ENCODE measurements around the gene FILIP1L.

DNA sequence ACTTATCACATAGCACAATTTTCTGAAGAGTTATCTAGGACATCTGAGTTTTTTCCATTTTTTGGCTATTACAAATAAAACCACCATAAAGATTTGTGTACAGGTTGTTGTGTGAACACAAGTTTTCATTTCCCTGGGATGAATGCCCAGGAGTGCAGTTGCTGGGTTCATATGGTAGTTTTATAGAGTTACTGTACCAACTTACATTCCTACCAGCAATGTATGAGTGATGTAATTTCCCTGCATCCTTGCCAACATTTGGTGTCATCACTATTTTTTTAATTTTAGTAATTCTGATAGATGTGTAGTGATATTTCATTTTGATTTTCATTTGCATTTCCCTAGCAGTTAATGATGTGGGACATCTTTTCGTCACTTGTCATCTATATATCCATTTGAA is 20.5 kb downstream of the FILIP1L start:
- TF ChIP-seq, protein P1, sequence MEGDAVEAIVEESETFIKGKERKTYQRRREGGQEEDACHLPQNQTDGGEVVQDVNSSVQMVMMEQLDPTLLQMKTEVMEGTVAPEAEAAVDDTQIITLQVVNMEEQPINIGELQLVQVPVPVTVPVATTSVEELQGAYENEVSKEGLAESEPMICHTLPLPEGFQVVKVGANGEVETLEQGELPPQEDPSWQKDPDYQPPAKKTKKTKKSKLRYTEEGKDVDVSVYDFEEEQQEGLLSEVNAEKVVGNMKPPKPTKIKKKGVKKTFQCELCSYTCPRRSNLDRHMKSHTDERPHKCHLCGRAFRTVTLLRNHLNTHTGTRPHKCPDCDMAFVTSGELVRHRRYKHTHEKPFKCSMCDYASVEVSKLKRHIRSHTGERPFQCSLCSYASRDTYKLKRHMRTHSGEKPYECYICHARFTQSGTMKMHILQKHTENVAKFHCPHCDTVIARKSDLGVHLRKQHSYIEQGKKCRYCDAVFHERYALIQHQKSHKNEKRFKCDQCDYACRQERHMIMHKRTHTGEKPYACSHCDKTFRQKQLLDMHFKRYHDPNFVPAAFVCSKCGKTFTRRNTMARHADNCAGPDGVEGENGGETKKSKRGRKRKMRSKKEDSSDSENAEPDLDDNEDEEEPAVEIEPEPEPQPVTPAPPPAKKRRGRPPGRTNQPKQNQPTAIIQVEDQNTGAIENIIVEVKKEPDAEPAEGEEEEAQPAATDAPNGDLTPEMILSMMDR (IDR thresholded peaks at IDR 0.05; ENCODE audit: low read length), result no peak
- TF ChIP-seq EZH2 (optimal IDR thresholded peaks at IDR 0.05; ENCODE audit: low read depth, low read length), result no peak

Data from MM.1S (cell line).